ENCODE results near the gene DPP6.

DPP6 gene

GRCh38 chr7:154857240-154857639 is 805.0 kb downstream of the DPP6 start:
- no peak for TF ChIP-seq NFIC (IDR thresholded peaks at IDR 0.05)
- no peak for TF ChIP-seq YY1 (IDR thresholded peaks at IDR 0.05; ENCODE audit: low read depth)

- TF ChIP-seq NFIC (IDR thresholded peaks at IDR 0.05): no peak
Measured at GRCh38 chr7:154857728-154858681, 805.8 kb downstream of the DPP6 start.

GRCh38 chr7:154858836-154859537 is 806.8 kb downstream of the DPP6 start:
- TF ChIP-seq MAX (IDR thresholded peaks at IDR 0.05): no peak
- TF ChIP-seq REST (IDR thresholded peaks at IDR 0.05; ENCODE audit: low read depth): no peak
- TF ChIP-seq FOXM1 (IDR thresholded peaks at IDR 0.05; ENCODE audit: borderline replicate concordance, low read depth): no peak
- TF ChIP-seq, protein P1, sequence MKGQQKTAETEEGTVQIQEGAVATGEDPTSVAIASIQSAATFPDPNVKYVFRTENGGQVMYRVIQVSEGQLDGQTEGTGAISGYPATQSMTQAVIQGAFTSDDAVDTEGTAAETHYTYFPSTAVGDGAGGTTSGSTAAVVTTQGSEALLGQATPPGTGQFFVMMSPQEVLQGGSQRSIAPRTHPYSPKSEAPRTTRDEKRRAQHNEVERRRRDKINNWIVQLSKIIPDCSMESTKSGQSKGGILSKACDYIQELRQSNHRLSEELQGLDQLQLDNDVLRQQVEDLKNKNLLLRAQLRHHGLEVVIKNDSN (IDR thresholded peaks at IDR 0.05): no peak
- TF ChIP-seq RAD21 (IDR thresholded peaks at IDR 0.05; ENCODE audit: low read depth): no peak
- TF ChIP-seq ZBTB7A (IDR thresholded peaks at IDR 0.05; ENCODE audit: low read depth): no peak
- no peak for TF ChIP-seq CEBPB (IDR thresholded peaks at IDR 0.05)
- TF ChIP-seq EGR1 (IDR thresholded peaks at IDR 0.05): no peak

- TF ChIP-seq ZBTB7A (IDR thresholded peaks at IDR 0.05; ENCODE audit: low read depth) (no peak), NFIC (IDR thresholded peaks at IDR 0.05) (no peak), RAD21 (IDR thresholded peaks at IDR 0.05; ENCODE audit: low read depth) (no peak), CREB1 (IDR thresholded peaks at IDR 0.05; ENCODE audit: low read depth) (no peak), TCF12 (IDR thresholded peaks at IDR 0.05; ENCODE audit: low read depth) (no peak), EGR1 (IDR thresholded peaks at IDR 0.05) (no peak), CEBPB (IDR thresholded peaks at IDR 0.05) (no peak)
- TF ChIP-seq, protein P1 (IDR thresholded peaks at IDR 0.05): no peak
Measured at GRCh38 chr7:154859747-154860620, 807.8 kb downstream of the DPP6 start.

GRCh38 chr7:154860621-154861375 is 808.6 kb downstream of the DPP6 start:
- TF ChIP-seq EP300 (IDR thresholded peaks at IDR 0.05; ENCODE audit: borderline replicate concordance) (no peak), ZBTB7A (IDR thresholded peaks at IDR 0.05; ENCODE audit: low read depth) (no peak), TEAD4 (IDR thresholded peaks at IDR 0.05) (no peak), CREB1 (IDR thresholded peaks at IDR 0.05; ENCODE audit: low read depth) (no peak), TAF1 (IDR thresholded peaks at IDR 0.05; ENCODE audit: low read depth) (no peak), FOXM1 (IDR thresholded peaks at IDR 0.05; ENCODE audit: borderline replicate concordance, low read depth) (no peak), NFIC (IDR thresholded peaks at IDR 0.05) (no peak), RAD21 (IDR thresholded peaks at IDR 0.05; ENCODE audit: low read depth) (no peak), YY1 (IDR thresholded peaks at IDR 0.05; ENCODE audit: low read depth) (no peak), REST (IDR thresholded peaks at IDR 0.05; ENCODE audit: low read depth) (no peak), CEBPB (IDR thresholded peaks at IDR 0.05) (no peak), MAX (IDR thresholded peaks at IDR 0.05) (no peak), EGR1 (IDR thresholded peaks at IDR 0.05) (no peak), TCF12 (IDR thresholded peaks at IDR 0.05; ENCODE audit: low read depth) (no peak)

Data from Ishikawa (cell line).